NCI-H1417 treated with DMSO at 0.1 percent for 48 hours (cell line): ENCODE measurements around the gene PHGDH.
A peak's percentile ranks its signal among the peaks of the same experiment; 100 is the strongest.
"Not testable (repeated sequence)": the region's sequence is repeated elsewhere in the genome, so short reads cannot be mapped to it uniquely, and the experiment has no call there.

Experiments
- DNase-seq: peaks from one replicate; lab custom pipeline; 2025; lab: John Stamatoyannopoulos, UW

The PHGDH gene

DNA sequence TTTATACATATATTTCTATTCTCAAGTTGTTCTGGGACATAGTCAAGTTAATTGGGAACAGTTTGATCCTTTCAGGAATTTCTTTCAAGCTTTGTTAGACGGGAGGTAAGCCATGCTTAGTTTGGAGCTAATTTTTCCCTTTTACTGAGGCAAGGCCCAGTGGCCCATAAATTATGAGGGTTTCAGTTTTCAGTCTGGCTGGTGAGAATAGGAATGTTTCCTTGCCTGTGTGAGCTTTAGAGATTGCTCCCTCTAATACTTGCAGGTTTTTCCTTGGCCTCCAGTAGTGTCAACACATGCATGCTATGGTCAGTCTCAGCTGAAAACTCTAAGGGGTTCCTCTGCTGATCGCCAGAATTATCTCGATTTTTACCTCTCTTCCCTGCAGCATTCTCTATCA lies 14.1 kb upstream of the PHGDH start:
- DNase-seq = no peak

DNA sequence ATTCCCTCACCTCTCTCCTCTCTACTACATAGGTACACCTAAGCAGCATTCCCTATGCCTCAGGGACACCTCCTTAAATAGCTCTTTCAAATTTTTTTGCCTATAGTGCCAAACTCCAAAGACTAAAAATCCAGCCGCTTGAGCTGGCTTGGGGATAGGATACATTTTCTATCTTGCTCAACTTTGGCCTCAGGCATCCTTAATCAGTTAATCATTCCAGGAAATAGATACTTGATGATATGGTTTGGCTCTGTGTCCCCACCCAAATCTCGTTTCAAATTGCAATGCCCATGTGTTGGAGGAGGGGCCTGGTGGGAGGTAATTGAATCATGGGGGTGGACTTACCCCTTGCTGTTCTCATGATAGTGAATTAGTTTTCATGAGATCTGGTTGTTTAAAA lies 11.4 kb upstream of the PHGDH start:
- no peak for DNase-seq

DNA sequence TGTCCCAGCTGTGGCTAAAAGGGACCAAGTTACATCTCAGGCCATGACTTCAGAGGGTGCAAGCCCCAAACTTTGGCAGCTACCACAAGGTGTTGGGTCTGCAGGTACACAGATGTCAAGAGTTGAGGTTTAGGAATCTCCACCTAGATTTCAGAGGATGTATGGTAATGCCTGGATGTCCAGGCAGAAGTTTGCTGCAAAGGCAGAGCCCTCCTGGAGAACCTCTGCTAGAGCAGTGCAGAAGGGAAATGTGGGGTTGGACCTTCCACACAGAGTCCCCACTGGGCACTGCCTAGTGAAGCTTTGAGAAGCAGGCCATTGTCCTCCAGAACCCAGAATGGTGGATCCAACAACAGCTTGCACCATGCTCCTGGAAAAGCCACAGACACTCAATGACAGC lies 10.1 kb upstream of the PHGDH start:
- DNase-seq = no peak

DNA sequence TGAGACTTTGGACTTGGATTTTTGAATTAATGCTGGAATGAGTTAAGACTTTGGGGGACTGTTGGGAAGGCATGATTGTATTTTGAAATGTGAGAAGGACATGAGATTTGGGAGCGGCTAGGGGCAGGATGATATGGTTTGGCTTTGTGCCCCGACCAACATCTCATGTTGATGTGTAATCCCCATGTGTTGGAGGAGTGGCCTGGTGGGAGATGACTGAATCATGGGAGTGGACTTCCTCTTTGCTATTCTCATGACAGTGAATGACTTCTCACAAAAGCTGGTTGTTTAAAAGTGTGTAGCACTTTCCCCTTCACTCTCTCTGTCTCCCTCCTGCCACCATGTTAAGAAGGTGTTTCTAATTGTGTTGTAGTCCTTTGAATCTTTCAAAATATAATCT lies 9.3 kb upstream of the PHGDH start:
- DNase-seq = no peak

DNA sequence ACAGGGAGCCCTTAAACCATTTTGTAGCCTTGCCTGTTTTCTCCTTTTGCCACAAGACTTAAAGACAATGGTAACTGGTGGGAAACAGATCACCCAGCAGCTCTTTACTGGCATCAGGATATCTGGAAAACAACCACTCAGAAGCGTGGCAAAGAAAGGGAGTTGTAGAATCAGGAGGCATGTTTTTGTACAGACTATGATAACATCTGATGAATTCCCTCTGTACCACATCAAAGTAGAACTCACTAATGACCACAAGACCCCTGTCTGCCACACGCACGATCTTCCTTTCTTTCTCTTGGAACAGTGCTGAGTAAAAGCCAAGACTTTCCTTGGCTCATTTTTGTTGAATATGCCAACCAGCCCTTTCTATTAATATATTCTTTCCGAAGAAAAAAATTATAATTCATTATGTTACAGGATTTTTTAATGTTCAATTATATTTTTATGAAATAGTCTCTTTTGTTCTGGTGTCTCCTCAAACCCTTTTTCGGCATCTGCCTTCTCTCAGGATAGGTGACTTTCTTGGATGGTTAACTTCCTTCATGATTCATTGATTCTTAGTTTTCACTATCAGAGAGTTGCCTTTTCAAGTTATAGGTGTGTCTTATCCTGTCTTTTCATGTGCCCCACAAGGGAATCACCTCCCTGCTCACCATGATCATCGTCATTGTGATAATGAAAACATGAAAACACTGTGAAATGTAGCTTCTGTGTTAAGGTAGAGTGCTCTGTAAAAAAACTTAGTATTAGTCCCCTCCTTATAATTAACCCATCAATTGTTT lies 7.9 kb upstream of the PHGDH start:
- DNase-seq = no peak

DNA sequence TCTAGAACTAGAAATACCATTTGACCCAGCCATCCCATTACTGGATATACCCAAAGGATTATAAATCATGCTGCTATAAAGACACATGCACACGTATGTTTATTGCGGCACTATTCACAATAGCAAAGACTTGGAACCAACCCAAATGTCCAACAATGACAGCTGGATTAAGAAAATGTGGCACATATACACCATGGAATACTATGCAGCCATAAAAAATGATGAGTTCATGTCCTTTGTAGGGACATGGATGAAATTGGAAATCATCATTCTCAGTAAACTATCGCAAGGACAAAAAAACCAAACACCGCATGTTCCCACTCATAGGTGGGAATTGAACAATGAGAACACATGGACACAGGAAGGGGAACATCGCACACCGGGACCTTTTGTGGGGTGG lies 5.1 kb upstream of the PHGDH start:
- not testable (repeated sequence) for DNase-seq

DNA sequence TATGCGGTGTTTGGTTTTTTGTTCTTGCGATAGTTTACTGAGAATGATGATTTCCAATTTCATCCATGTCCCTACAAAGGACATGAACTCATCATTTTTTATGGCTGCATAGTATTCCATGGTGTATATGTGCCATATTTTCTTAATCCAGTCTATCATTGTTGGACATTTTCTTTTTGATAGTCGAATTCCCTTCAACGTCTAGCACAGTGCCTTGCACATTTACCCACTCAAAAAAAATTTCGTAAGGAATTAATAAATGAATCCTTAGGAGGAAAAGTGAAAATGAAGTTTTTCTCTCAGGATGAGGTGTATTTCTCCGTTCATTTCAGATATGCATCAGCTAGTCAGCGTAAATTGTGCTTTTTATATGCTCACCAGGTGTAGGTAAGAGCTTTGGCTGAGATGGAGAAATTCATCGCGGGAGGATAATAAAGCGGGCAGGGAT lies 354 bp upstream of the PHGDH start:
- not testable (repeated sequence) for DNase-seq

DNA sequence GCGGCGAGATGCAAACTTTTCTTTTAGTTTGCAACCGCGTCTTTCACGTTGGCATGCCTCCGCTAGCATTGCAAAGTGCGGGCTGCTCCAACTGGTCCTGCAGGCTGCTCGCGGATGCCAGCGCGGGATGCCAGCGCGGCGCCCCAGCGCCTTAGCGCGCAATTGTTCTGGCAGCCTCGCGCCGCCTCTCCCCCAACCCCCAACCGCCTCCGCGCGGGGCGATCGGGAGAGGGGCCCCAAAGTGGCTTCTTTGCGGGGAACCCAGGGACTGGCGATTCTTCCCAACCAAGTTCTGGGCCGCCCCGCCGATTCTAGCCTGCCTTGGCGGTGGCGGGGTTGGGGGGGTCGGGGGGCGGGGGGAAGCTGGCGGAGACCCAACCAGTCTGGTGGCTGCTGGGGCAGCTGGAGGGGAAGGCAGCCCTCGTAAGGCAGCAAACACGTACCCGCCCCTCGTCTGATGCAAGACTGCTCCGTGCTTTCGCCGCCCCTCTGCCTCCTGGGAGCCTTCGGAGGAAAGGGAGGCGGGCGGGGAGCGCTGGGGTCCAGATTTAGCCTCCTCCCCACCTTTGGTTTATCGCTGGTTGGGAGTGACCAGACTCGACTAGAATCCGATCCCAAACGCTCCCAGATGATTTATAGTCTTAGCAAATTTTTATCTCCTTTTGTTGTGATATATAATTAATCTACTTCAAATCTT lies 756 bp downstream of the PHGDH start:
- DNase-seq = peak; percentile 42

DNA sequence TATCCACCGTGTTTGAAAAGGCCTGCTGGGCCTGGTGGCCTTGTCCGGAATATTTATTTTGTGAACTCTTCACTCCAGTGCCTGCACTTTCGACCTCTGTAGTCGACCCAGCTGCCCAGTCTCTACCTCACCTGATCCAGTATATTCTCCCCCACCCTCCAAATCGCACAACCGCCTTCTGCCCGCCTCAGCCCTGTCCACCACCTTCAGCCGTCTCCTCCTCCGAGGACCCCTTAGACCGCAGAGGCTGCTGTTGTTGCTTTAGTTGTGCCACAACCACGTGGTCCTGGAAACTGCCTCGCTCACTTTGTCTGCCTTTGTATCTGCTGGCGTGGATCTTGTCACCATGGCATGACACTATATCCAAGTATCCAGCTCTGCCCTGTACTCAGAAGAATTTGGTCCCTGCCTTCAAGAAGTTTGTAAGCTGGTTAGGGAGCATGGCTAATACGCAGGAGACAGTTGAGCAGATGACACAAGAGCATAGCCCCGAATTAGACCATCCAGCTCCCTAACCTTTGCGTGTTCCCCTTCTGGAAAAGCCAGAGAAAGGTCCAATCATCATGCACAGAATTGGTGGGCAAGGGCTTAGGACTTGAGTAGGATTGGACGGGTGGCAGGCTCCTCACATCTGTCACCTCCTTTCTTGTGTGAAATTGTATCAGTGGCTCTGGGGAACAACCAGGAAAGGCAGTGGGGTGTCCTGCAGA lies 1.5 kb downstream of the PHGDH start:
- no peak for DNase-seq

DNA sequence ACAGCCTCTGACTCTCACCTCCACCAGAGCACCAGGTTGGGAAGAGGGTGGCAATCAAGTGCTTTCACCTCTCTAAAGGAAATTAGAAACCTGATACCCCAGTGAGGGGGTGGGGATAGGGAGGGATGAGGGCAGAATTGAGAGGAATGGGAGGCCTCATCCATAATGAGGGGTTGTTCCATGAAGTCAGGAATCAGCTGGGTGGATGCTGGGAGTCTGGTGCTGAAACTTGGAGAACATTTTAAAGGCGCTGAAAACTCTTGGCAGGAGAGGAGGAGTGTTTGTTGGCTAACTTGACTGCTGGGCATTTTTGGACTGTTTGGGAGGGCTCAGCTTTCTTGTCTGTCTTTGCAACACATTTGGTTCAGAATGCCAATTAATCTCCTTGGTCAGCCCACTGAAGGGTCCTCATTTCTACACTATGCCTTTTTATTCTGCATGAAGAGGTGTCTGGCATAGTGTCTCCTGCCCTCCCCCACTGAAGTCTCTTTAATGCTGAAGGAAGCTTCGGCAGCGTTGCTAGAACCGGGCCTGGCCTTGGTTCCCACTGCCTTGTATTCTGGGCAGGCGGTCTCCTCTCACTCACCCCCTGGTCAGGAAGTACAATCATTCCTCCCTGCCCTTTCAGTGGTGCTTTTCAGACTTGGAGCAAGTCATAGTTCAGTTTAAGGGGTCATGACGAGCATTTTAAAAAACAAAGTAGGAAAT lies 2.2 kb downstream of the PHGDH start:
- DNase-seq = no peak

DNA sequence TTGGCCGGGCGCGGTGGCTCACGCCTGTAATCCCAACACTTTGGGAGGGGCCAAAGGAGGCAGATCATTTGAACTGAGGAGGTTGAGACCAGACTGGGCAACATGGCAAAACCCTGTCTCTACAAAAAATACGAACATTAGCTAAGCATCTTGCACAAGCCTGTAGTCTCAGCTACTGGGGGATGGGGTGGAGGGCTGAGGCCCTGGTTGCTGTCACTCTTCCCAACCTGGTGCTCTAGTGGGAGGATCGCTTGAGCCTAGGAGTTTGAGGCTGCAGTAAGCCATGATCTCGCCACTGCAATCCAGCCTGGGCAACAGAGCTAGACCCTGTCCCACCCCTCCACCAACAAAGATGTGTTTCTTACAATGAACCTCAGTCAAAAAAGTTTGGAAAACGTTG lies 2.8 kb downstream of the PHGDH start:
- no peak for DNase-seq

DNA sequence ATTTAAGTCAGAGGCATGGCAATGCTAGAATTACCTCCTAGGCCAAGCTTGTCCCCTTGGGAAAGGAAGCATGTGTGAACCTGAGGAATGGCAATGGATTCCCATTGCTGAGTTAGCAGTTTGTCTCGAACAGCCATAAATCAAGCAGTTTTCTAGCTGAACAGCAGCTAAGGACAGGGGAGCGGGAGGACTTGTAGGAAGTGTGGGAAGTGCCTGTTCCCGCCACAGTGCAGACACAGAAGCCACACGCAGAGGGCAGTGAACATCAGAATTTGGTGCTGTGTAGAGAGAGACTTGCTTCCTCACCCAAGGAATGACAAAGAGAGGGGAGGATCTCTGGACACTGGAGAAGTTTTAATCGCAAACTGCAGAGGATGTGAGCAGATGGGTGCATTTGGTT lies 3.8 kb downstream of the PHGDH start:
- DNase-seq = no peak

DNA sequence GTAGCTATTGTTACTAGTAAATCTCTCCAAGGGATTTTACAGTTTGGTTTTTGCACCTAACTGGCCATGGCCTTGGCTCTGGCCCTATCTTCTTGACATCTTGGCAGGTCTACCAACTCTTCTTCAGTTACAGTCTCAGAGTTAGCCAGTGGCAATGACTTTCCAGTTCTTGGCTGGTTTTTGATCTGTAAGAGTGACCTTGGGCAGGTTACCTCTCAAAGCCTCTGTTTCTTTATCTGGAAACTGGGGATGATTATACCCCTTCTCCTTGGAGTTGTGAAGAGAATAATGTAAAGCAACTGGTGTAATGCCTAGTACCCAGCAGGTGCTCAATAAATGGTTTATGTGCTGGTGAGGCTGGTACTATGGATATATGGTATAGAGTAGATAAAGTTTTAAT lies 6.7 kb downstream of the PHGDH start:
- no peak for DNase-seq

DNA sequence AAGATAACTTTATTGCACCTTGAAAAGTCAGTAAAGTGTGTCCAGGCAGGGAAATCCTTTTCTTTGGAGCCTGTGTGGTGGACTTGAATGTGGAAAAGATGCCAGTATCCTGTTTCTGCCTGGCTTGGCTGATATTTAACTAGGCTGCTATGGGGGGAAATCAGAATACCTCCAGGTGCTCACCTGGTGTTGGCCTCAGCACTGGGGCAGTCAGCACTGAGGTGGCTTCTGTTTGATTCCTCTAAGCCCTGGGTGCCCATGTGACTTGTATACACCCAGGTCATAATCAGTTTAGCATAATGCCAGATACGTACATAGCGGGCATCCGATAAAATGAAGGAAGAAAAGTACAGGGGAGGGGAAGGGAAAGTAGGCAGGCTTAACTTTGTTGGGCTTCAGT lies 7.2 kb downstream of the PHGDH start:
- no peak for DNase-seq

DNA sequence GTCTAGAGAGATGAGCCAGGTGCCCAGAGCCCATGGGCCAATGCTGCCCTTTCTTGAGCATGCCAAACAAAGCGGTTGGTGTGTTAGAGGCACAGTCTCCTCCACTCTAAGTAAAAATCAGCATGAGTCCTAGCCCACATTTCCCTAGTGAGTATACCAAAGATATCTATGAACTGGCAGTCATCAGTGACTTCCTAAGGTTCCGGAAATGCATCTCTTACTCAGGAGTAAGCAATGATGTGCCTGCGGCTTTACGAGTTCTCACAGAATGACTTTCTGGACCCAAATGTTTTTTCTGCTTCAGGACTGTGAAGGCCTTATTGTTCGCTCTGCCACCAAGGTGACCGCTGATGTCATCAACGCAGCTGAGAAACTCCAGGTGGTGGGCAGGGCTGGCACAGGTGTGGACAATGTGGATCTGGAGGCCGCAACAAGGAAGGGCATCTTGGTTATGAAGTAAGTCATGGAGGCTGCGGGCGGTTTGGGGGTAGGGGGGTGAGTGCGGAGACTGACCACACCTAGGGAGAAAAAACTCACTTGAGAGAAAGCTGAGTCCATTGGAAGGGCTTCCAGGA lies 9.2 kb downstream of the PHGDH start:
- no peak for DNase-seq

DNA sequence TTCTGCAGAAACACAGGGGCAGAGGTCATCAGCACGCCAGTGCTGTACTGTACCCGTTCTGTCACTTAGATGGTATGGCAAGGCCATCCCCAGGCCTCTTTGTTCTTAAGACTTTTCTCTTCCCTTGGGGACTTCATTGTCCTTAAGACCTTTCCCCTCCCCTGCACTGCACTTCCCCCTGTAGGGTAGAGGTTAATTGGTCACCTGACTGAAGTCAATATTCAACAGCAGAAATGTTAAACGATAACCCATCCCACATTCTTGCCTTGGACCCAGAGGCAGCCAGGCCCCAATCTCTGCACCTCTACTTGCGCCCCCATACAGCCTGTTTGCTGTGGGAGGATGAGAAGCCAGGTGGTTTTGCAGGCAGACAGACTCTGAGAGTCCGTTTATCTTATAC lies 10.2 kb downstream of the PHGDH start:
- DNase-seq = no peak

DNA sequence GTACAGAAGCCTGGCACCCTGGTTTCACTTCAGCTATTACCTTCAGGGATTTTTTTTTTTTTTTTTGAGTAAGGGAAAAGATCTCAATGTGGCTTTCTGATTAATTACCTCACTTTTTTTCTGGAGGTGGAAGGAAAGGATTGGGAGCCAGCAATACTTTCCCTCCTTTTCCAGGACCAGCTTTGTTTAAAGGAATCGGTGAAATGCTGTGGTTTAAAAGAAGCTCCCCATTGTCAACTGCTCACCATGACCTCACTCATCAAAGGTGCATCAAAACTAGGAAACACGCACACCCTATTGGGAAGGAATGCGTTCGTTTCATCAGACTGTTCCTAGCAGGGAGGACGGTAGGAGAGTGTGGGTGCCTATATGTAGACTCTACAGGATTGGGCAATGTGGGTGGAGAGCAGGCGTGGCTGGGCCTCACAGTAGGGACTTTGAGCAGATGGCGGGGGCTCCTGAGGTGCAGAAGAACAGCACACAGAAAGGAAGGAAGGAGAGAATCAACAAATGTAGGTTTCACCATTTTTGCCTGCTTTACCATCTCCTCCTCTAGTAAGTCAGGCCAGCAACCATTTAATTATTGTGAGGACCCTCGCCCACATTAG lies 13.0 kb downstream of the PHGDH start:
- no peak for DNase-seq

DNA sequence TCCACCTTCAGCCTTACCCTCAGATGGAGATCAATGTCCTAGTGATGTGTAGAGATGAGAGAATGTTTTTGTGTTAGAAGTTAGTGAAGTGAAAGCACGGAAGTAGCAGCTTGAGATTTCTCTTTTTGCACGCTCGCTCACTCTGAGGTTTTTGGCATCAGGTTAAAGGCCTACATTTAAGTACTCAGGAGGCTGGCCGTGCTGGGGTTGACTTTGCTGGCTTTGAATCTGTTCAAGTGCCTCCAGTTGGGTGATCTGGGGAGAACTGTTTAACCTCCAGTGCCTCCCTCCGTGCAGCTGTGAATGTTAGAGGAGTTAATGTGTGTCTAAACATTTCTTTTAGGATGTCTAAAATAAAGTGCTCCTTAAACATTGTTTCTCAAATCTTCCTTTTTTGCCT lies 13.9 kb downstream of the PHGDH start:
- DNase-seq = no peak

DNA sequence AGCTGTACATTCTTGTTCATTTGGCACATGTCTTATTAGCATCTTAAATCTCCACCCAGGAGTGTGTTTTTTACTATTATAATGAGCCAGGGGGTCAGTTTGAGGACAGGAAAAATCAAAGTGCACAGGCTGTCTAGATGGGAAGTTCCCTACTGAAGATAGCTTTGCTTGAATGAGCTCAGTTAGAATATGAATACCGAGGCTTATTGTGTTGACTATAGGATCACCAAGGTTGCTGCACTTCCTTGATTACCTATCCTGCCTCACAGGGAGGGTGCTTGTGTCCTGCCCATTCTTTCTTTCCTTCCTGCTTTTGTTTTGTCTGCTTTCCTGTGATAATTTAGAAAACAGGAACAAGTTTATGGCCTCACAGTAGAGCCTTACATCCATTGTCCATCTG lies 16.3 kb downstream of the PHGDH start:
- DNase-seq = no peak

DNA sequence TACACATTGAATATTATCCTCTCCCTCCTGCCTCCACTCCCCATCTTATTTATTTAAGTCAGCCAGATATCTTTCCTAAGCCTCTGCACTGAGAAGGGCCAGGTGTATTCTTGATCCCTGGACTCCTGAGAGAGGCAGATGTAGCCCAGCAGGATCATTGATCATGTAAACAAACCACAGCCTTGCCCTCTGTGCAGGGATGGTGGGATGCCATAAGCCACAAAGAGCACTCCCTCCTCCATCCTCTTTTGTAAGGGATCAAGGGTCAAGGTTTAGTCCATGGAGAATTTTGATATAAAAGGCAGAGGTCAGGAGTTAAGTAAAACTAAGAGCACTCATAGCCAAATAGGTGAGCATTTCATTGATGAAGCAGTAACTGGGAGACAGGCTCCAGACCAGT lies 17.3 kb downstream of the PHGDH start:
- DNase-seq = no peak

DNA sequence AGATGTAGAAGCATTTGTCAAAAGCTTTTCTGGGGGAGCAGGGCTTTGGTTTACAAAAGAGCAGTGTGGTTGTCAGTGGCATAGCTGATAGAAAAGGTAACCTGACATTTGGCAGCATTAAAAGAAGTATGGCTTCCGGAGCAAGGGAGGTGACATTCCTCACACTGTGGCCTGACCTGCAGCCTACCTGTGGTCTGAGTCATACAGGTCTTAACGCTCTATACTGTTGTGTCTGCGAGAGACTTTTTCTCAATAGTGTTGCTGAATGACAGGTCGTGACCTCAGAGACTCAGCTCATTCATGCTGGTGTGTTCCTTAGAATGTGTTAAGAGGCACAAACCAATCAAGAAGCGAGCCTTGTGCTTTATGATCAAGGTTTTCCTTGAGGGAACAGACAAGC lies 19.3 kb downstream of the PHGDH start:
- no peak for DNase-seq
